Testis (tissue), 3 donors: ENCODE measurements around the gene FRY. TPM values are rescaled to one million over a fixed set of nuclear protein-coding genes. Genes with fewer than 3 reads are reported as not detected.

ENCODE experiments used
- DNase-seq: peaks from one replicate; pipeline ENCODE4 v3.0.0-alpha.2; 2019
- H3K27ac ChIP-seq, 2 donors: fragments of 200-600 bp; sonication (generic); one replicate each; pipeline ENCODE4 v1.5.1; 2019
- H3K27me3 ChIP-seq: fragments of 200-600 bp; sonication (generic); one replicate; pipeline ENCODE4 v1.5.1; 2019
- H3K36me3 ChIP-seq: fragments of 200-600 bp; sonication (generic); one replicate; pipeline ENCODE4 v1.5.1; 2017; ENCODE audit warnings: low read depth; ENCODE audit errors: missing control alignments
- H3K4me1 ChIP-seq: fragments of 200-600 bp; sonication (generic); one replicate; pipeline ENCODE4 v1.5.1; 2019
- H3K4me3 ChIP-seq, 2 donors: fragments of 200-600 bp; sonication (generic); one replicate each; pipeline ENCODE4 v1.5.1; 2017 to 2019
- H3K9me3 ChIP-seq: fragments of 200-600 bp; sonication (generic); one replicate; pipeline ENCODE4 v1.5.1; 2017
- CTCF ChIP-seq, 3 experiments: fragments of 450-650 bp in 2 of 3; fragments of 200-600 bp in 1 of 3; sonication (generic) in 1 of 3; IDR thresholded peaks; one replicate each; pipeline ENCODE4 v1.5.1; 2016 to 2019; ENCODE audit warnings: antibody characterized with exemption in 3 of 3, mild to moderate bottlenecking in 2 of 3, moderate library complexity in 1 of 3
- POLR2A ChIP-seq: fragments of 450-650 bp; IDR thresholded peaks from one replicate; pipeline ENCODE4 v1.6.1; 2017; ENCODE audit warnings: antibody characterized with exemption, mild to moderate bottlenecking, moderate library complexity
- WGBS, 2 donors: methylation state at CpG; one replicate each; pipeline ENCODE4 v1.1.5; 2018; 5-methylcytosine and 5-hydroxymethylcytosine counted together
- intact Hi-C: fragments of 100-400 bp; cut with DNase I; formaldehyde crosslinking; loops from one replicate; pipeline ENCODE4 v1.15.1; 2023; ENCODE audit warnings: low total_unique reads
- polyA plus RNA-seq: library from polyadenylated mRNA; stranded (reverse); fragments of 350-450 nt; fragmentation: Illumina TruSeq; extraction: RNeasy Lipid Tissue Mini Kit (QIAGEN cat#74804); gene quantifications from one replicate; pipeline ENCODE4 v1.2.3, GENCODE V29; 2014; ENCODE audit warnings: low read depth, low replicate concordance; ENCODE audit not compliant: insufficient read depth
- total RNA-seq, 2 donors: library from RNA; depleted of rRNA; stranded (reverse); fragments of >200 nt; gene quantifications; one replicate each; pipeline ENCODE4 v1.2.3, GENCODE V29; 2016

FRY gene
- total and polyA plus RNA-seq, 3 donors from 2014 or later = 24.8 to 26.6 (median 25.9) TPM

- Histone ChIP-seq H3K4me3 (no peak overlapping the region), H3K4me1 (no peaks in the 10 kb centered on the region), H3K9me3 (no peaks in the 10 kb centered on the region), H3K36me3 (no peaks in the 10 kb centered on the region), H3K27ac (no peak overlapping the region), H3K27me3 (no peaks in the 10 kb centered on the region)
- WGBS, 2 donors = 86 to 88% methylated on average over 3 of the region's 3 CpGs
- intact Hi-C loops = no loop called here
- DNase-seq = no peak
- TF ChIP-seq POLR2A (no peak), CTCF (IDR thresholded peaks at IDR 0.05) (no peak)
These were observed 8.6 kb downstream of the FRY start for GRCh38 chr13:32040052-32040642.

GRCh38 chr13:32040689-32041088 is 9.1 kb downstream of the FRY start:
- intact Hi-C loops = no loop called here
- H3K36me3 ChIP-seq = no peaks in the 10 kb centered on the region
- TF ChIP-seq CTCF (IDR thresholded peaks at IDR 0.05) = no peak
- TF ChIP-seq POLR2A = no peak
- no peaks in the 10 kb centered on the region for H3K4me1 ChIP-seq
- WGBS, 2 donors = 88 to 98% methylated on average over 3 of the region's 3 CpGs
- no peak for DNase-seq
- H3K4me3 ChIP-seq = no peak overlapping the region
- no peak overlapping the region for H3K27ac ChIP-seq
- no peaks in the 10 kb centered on the region for H3K27me3 ChIP-seq
- H3K9me3 ChIP-seq = no peaks in the 10 kb centered on the region

GRCh38 chr13:32041429-32041828 is 9.9 kb downstream of the FRY start:
- no peak for TF ChIP-seq CTCF (IDR thresholded peaks at IDR 0.05)
- TF ChIP-seq POLR2A = no peak
- no peak overlapping the region for H3K27ac ChIP-seq
- no peaks in the 10 kb centered on the region for H3K4me1 ChIP-seq
- H3K27me3 ChIP-seq = no peaks in the 10 kb centered on the region
- H3K9me3 ChIP-seq = no peaks in the 10 kb centered on the region
- intact Hi-C loops = no loop called here
- H3K36me3 ChIP-seq = no peaks in the 10 kb centered on the region
- no peak overlapping the region for H3K4me3 ChIP-seq
- WGBS, 2 donors = 90 to 97% methylated on average over 5 of the region's 5 CpGs
- no peak for DNase-seq

- intact Hi-C loops = no loop called here
- H3K27me3 ChIP-seq = no peaks in the 10 kb centered on the region
- TF ChIP-seq CTCF (IDR thresholded peaks at IDR 0.05) (no peak), POLR2A (no peak)
- H3K36me3 ChIP-seq = no peaks in the 10 kb centered on the region
- H3K9me3 ChIP-seq = no peaks in the 10 kb centered on the region
- H3K4me3 ChIP-seq = no peak overlapping the region
- no peak overlapping the region for H3K27ac ChIP-seq
- DNase-seq = no peak
- H3K4me1 ChIP-seq = no peaks in the 10 kb centered on the region
These were observed 11.0 kb downstream of the FRY start for GRCh38 chr13:32042551-32042950.

DNA sequence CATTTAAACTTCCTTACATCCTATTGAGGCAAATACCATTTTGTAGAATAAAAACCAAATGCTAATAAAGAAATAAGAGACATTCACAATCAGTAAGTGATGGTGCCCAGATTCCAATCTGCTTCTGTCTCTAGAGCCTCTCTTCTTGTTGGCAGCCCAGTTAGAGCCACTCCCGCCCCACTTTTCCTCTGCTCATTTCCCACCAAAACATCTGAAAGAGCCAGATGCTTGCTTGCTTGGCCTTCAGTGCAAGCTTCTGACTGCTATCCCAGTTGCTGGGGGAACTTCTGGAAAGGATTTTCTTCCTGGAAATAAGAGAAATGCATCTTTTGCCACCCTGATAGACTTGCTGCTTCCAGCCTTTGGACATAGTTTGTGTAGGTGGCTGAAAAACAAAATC is 12.9 kb downstream of the FRY start:
- no peak for DNase-seq
- Histone ChIP-seq H3K4me3 (no peak overlapping the region), H3K4me1 (no peaks in the 10 kb centered on the region), H3K27me3 (no peaks in the 10 kb centered on the region), H3K27ac (no peak overlapping the region), H3K9me3 (no peaks in the 10 kb centered on the region), H3K36me3 (no peaks in the 10 kb centered on the region)
- TF ChIP-seq POLR2A = no peak
- no peak for TF ChIP-seq CTCF (IDR thresholded peaks at IDR 0.05)
- 93 to 97% methylated on average over 1 of the region's 1 CpG for WGBS, 2 donors
- intact Hi-C loops = no loop called here
